PC-3 (cell line): ENCODE results near the gene GSTM3. TPM values are rescaled to one million over a fixed set of nuclear protein-coding genes. Genes with fewer than 3 reads are reported as not detected.

Experiments
- ATAC-seq: fragments of 200-7000 bp; cut with Tn5 transposase; 2 replicates; pipeline ENCODE4 v1.9.1; 2020; ENCODE audit warnings: mild to moderate bottlenecking, moderate library complexity
- BruUV-seq: library from RNA; stranded (reverse); fragments of 400-500 nt; replicated peaks from 2 replicates; lab custom pipeline; 2021; lab: Mats Ljungman, UMichigan
- CTCF ChIA-PET: fragments of 300-600 bp; sonication (Branson Sonifier 250); formaldehyde crosslinking; loops from one replicate; lab custom pipeline; 2022; ENCODE audit warnings: antibody characterized with exemption; lab: Charles Lee
- POLR2A ChIA-PET: fragments of 300-600 bp; sonication (Branson Sonifier 250); formaldehyde crosslinking; loops from one replicate; lab custom pipeline; 2022; ENCODE audit warnings: antibody characterized with exemption; ENCODE audit not compliant: unreplicated experiment; lab: Charles Lee
- DNase-seq: peaks from one replicate; pipeline ENCODE4 v3.0.0-alpha.2; 2015
- H2AFZ ChIP-seq: fragments of 300-600 bp; sonication (generic); 2 replicates; pipeline ENCODE4 v1.6.0; 2016; ENCODE audit warnings: antibody characterized with exemption, low read length
- H3F3A ChIP-seq: fragments of 300-600 bp; sonication (generic); one replicate; pipeline ENCODE4 v1.6.0; 2017; ENCODE audit warnings: antibody characterized with exemption, low read length, control low read depth, mild to moderate bottlenecking; ENCODE audit not compliant: unreplicated experiment
- H3K27ac ChIP-seq: fragments of 300-600 bp; sonication (generic); 2 replicates; pipeline ENCODE4 v1.5.1; 2016; ENCODE audit warnings: mild to moderate bottlenecking, low read length
- H3K27me3 ChIP-seq: fragments of 300-600 bp; sonication (generic); 2 replicates; pipeline ENCODE4 v1.6.1; 2016; ENCODE audit warnings: low read length, mixed read lengths
- H3K36me3 ChIP-seq: fragments of 300-600 bp; sonication (generic); 2 replicates; pipeline ENCODE4 v1.6.1; 2016; ENCODE audit warnings: low read depth, mixed run types, low read length, mixed read lengths
- H3K4me1 ChIP-seq: fragments of 300-600 bp; sonication (generic); 2 replicates; pipeline ENCODE4 v1.5.1; 2016; ENCODE audit warnings: low read length; ENCODE audit not compliant: insufficient read depth
- H3K4me2 ChIP-seq: fragments of 300-600 bp; sonication (generic); 2 replicates; pipeline ENCODE4 v1.6.0; 2016; ENCODE audit warnings: low read length
- H3K4me3 ChIP-seq: fragments of 300-600 bp; sonication (generic); 2 replicates; pipeline ENCODE4 v1.5.1; 2016; ENCODE audit warnings: mild to moderate bottlenecking, low read length, mixed read lengths
- H3K79me2 ChIP-seq: fragments of 300-600 bp; sonication (generic); 2 replicates; pipeline ENCODE4 v1.6.1; 2017; ENCODE audit warnings: low read length, mixed read lengths
- H3K9ac ChIP-seq: fragments of 300-600 bp; sonication (generic); 2 replicates; pipeline ENCODE4 v1.6.0; 2016; ENCODE audit warnings: mild to moderate bottlenecking, low read length
- H3K9me2 ChIP-seq: fragments of 300-600 bp; sonication (generic); replicated peaks from 2 replicates; pipeline ENCODE4 v1.6.1; 2016; ENCODE audit warnings: mixed run types, low read length, mixed read lengths
- H3K9me3 ChIP-seq: fragments of 300-600 bp; sonication (generic); 2 replicates; pipeline ENCODE4 v1.6.1; 2016; ENCODE audit warnings: low read length, mixed read lengths
- H4K20me1 ChIP-seq: fragments of 300-600 bp; sonication (generic); 2 replicates; pipeline ENCODE4 v1.6.1; 2016; ENCODE audit warnings: low read length, mixed read lengths
- CTCF ChIP-seq: fragments of 300-600 bp; sonication (generic); conservative IDR thresholded peaks from 2 replicates; pipeline ENCODE4 v1.5.1; 2017; ENCODE audit warnings: antibody characterized with exemption, low read depth, mild to moderate bottlenecking, low read length
- EZH2 ChIP-seq: fragments of 300-600 bp; sonication (generic); IDR thresholded peaks from one replicate; pipeline ENCODE4 v1.6.1; 2017; ENCODE audit warnings: antibody characterized with exemption, mild to moderate bottlenecking, low read length; ENCODE audit not compliant: unreplicated experiment
- EZH2phosphoT487 ChIP-seq: fragments of 300-600 bp; sonication (generic); IDR thresholded peaks from 2 replicates; pipeline ENCODE4 v1.6.1; 2018; ENCODE audit warnings: mild to moderate bottlenecking, antibody characterized with exemption, low read length, borderline replicate concordance
- intact Hi-C: fragments of 100-400 bp; cut with micrococcal nuclease; formaldehyde crosslinking; loops from 2 replicates; pipeline ENCODE4 v1.9.0; 2023
- total RNA-seq: library from RNA; depleted of rRNA; stranded (reverse); fragments of >200 nt; gene quantifications from 2 replicates; pipeline ENCODE4 v1.2.3, GENCODE V29; 2014

The GSTM3 gene
- total RNA-seq, 1 experiment from 2014 or later, result 76.6 TPM

DNA sequence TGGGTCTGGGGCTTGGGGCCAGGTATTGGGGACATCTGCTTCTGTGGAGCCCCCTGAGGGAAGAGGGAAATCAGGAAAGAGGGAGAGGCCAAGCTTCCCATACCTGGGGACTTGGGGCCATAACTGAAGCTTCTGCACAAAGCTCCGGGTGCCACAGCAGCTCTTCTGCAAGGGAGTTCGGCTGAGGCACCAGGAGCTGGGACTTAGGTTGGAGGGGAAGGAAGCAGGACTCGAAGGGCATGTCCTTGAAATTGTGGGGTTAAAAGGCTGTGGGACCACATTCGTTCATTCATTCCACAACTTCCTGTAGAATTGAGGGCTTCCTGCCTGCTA lies 24.6 kb upstream of the GSTM3 start:
- Histone ChIP-seq H4K20me1 (no peaks in the 10 kb centered on the region), H3K36me3 (no peaks in the 10 kb centered on the region), H3K9ac (no peak overlapping the region), H3K27me3 (no peaks in the 10 kb centered on the region), H3K9me3 (no peaks in the 10 kb centered on the region), H3K27ac (no peak overlapping the region), H2AFZ (no peak overlapping the region), H3K4me1 (peaks cover 17% of the 10 kb centered on the region), H3K9me2 (no peaks in the 10 kb centered on the region), H3F3A (no peaks in the 10 kb centered on the region), H3K4me3 (no peak overlapping the region), H3K4me2 (no peak overlapping the region), H3K79me2 (no peaks in the 10 kb centered on the region)
- no TSS peak for BruUV-seq
- DNase-seq (no peak), ATAC-seq (no peak)
- POLR2A ChIA-PET, result no interaction called here
- TF ChIP-seq CTCF (no peak), EZH2phosphoT487 (no peak), EZH2 (no peak)
- CTCF ChIA-PET, result no interaction called here
- intact Hi-C loops, result no loop called here

GRCh38 chr1:109764561-109765482 lies 24.0 kb upstream of the GSTM3 start:
- Histone ChIP-seq H4K20me1 (no peaks in the 10 kb centered on the region), H3K9me3 (no peaks in the 10 kb centered on the region), H3K9ac (no peak overlapping the region), H3K27ac (no peak overlapping the region), H3K9me2 (no peaks in the 10 kb centered on the region), H3K36me3 (no peaks in the 10 kb centered on the region), H3F3A (no peaks in the 10 kb centered on the region), H3K4me2 (no peak overlapping the region), H3K79me2 (no peaks in the 10 kb centered on the region), H3K4me1 (peaks cover 17% of the 10 kb centered on the region), H3K27me3 (no peaks in the 10 kb centered on the region), H3K4me3 (no peak overlapping the region), H2AFZ (no peak overlapping the region)
- POLR2A ChIA-PET, result no interaction called here
- no peak for ATAC-seq
- intact Hi-C loops, result no loop called here
- DNase-seq, result no peak
- CTCF ChIA-PET, result no interaction called here
- TF ChIP-seq EZH2 (no peak), EZH2phosphoT487 (no peak), CTCF (no peak)
- BruUV-seq, result no TSS peak

DNA sequence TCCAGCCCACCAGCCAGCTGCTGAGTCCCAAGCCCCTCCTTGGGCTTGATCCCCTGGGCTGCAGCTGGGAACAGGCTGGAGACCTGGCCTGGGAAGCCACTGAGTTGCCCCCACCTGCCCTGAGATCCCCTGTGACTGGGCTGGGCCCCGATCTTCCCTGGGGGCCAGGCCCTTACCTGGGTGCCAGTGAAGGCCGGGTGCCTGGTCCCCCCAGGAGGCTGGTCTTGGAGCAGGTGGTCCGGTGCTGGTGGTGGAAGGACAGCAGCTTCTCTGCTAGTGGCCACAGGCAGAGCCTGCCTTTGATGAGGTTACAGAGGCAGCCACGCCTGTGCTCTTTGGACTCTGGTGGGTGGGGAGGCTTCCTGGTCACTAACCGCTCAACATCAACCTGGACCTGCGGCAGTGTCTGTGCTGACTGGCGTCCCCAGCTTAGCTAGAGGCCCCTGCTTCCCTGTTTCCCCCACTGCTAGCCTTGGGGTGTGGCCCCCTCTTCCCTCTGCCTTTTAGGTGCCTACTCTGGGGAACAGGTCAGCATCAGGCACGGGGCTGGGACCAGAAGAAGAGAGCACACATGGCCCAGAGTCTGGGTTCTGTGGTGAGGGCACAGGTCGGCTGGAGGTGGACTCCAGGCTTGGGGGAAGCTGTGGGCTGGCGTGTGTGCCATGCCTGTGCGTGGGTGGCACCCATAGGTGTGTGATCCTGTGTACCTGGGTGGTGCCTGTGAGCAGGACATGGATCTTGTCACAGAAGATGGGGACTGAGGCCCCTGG lies 23.0 kb upstream of the GSTM3 start, which contains the start of gene EPS8L3:
TSS of gene EPS8L3 (minus strand) at position 278 of the 770 bp plus-strand sequence. CDS start 2,174 bp downstream, outside the sequence.
- Histone ChIP-seq H3F3A (no peaks in the 10 kb centered on the region), H2AFZ (no peak within 1 kb of the TSS), H3K79me2 (no peaks in the 10 kb centered on the region), H4K20me1 (no peaks in the 10 kb centered on the region), H3K27ac (no peak within 1 kb of the TSS), H3K36me3 (no peaks in the 10 kb centered on the region), H3K9me3 (no peaks in the 10 kb centered on the region), H3K4me1 (peaks cover 10% of the 10 kb centered on the region), H3K9me2 (no peaks in the 10 kb centered on the region), H3K27me3 (no peaks in the 10 kb centered on the region), H3K4me2 (no peak within 1 kb of the TSS), H3K9ac (no peak within 1 kb of the TSS; the same call in 1 of the 2 replicates), H3K4me3 (no peak within 1 kb of the TSS)
- no peak for TF ChIP-seq EZH2phosphoT487
- TF ChIP-seq EZH2, result no peak
- TF ChIP-seq CTCF, result no peak
- BruUV-seq, result no TSS peak
- intact Hi-C loops, result no loop called here
- ATAC-seq (no peak; the same call in 1 of the 2 replicates), DNase-seq (no peak)
- ChIA-PET CTCF (no interaction called here), POLR2A (no interaction called here)
